Natural killer cell (primary cell): ENCODE results near the gene TMEM183A. TPM values are rescaled to one million over a fixed set of nuclear protein-coding genes. Genes with fewer than 3 reads are reported as not detected.

Experiments used
- ATAC-seq, 3 donors: fragments of 150-1000 bp in 2 of 3; fragments of 200-7000 bp in 1 of 3; cut with Tn5 transposase; 1 replicate in 1 of 3; 2 replicates in 2 of 3; pipeline ENCODE4 v1.10.0; 2021; ENCODE audit warnings: mild to moderate bottlenecking in 2 of 3, moderate library complexity in 2 of 3
- DNase-seq, 2 donors: peaks; one replicate each; pipeline versions ENCODE4 v3.0.0 to v3.0.0-alpha.2; 2013 to 2021; ENCODE audit warnings: mixed read lengths in 1 of 2
- H3K27ac ChIP-seq: one replicate; pipeline ENCODE4 v1.5.1; 2013; ENCODE audit warnings: mild to moderate bottlenecking, low read length
- H3K27me3 ChIP-seq: one replicate; pipeline ENCODE4 v1.6.1; 2013; ENCODE audit warnings: low read length; ENCODE audit not compliant: control insufficient read depth, insufficient read depth
- H3K36me3 ChIP-seq: one replicate; pipeline ENCODE4 v1.6.1; 2013; ENCODE audit warnings: low read length; ENCODE audit not compliant: control insufficient read depth, insufficient read depth
- H3K4me1 ChIP-seq: one replicate; pipeline ENCODE4 v1.6.1; 2013; ENCODE audit warnings: low read length; ENCODE audit not compliant: control insufficient read depth, insufficient read depth
- H3K4me3 ChIP-seq: one replicate; pipeline ENCODE4 v1.5.1; 2013; ENCODE audit warnings: low read length
- H3K9me3 ChIP-seq: one replicate; pipeline ENCODE4 v1.6.1; 2013; ENCODE audit warnings: low read length; ENCODE audit not compliant: control insufficient read depth, insufficient read depth
- H3K27ac Mint-ChIP-seq, 2 donors: one replicate each; pipeline ENCODE4 v1.8.0; 2022; ENCODE audit warnings: mild to moderate bottlenecking in 2 of 2, mixed read lengths in 2 of 2, moderate library complexity in 1 of 2
- H3K27me3 Mint-ChIP-seq, 2 donors: one replicate each; pipeline ENCODE4 v1.8.0; 2022; ENCODE audit warnings: low read depth in 2 of 2, mixed read lengths in 2 of 2
- H3K36me3 Mint-ChIP-seq: one replicate; pipeline ENCODE4 v1.8.0; 2022; ENCODE audit warnings: mixed read lengths
- H3K4me1 Mint-ChIP-seq, 2 donors: one replicate each; pipeline ENCODE4 v1.8.0; 2022; ENCODE audit warnings: mixed read lengths in 2 of 2
- H3K4me3 Mint-ChIP-seq: one replicate; pipeline ENCODE4 v1.8.0; 2022; ENCODE audit warnings: mild to moderate bottlenecking, moderate library complexity, mixed read lengths
- H3K9me3 Mint-ChIP-seq, 2 donors: one replicate each; pipeline ENCODE4 v1.8.0; 2022; ENCODE audit warnings: mixed read lengths in 2 of 2
- CTCF ChIP-seq: fragments of 200-600 bp; IDR thresholded peaks from one replicate; pipeline ENCODE4 v1.8.0; 2022; ENCODE audit warnings: antibody characterized with exemption
- WGBS: methylation state at CpG from one replicate; pipeline ENCODE4 v1.1.7; 2013; ENCODE audit warnings: missing lambda C conversion rate; ENCODE audit not compliant: insufficient coverage; 5-methylcytosine and 5-hydroxymethylcytosine counted together
- intact Hi-C: fragments of 100-400 bp; cut with micrococcal nuclease; formaldehyde crosslinking; loops from one replicate; pipeline ENCODE4 v1.14.2; 2022
- total RNA-seq, 4 donors: library from RNA; stranded (reverse); fragments of 120-200 nt in 1 of 4; gene quantifications; one replicate each; pipeline versions ENCODE4 v1.2.3 to v1.2.4, GENCODE V29; 2013 to 2022

The TMEM183A gene
- total RNA-seq, 3 donors from 2014 or later (not counting 1 experiment from before 2014, with no cell fraction given), result 127 to 147 (median 143) TPM

- H3K4me3 ChIP-seq, result no peak overlapping the region
- H3K36me3 ChIP-seq, result no peaks in the 10 kb centered on the region
- Mint-ChIP-seq H3K4me3 (no peak overlapping the region), H3K27ac (no peak overlapping the region), H3K27me3 (peaks cover 10 to 16% of the 10 kb centered on the region in 2 donors), H3K36me3 (no peaks in the 10 kb centered on the region), H3K4me1 (no peaks in the 10 kb centered on the region), H3K9me3 (no peaks in the 10 kb centered on the region)
- ATAC-seq (no peak), DNase-seq (no peak)
- intact Hi-C loops, result no loop called here
- no peak overlapping the region for H3K27ac ChIP-seq
- 85% methylated on average over 7 of the region's 7 CpGs for WGBS
- H3K9me3 ChIP-seq, result no peaks in the 10 kb centered on the region
- no peak for TF ChIP-seq CTCF
- H3K4me1 ChIP-seq, result peaks cover 3% of the 10 kb centered on the region
- H3K27me3 ChIP-seq, result no peaks in the 10 kb centered on the region
Measured at GRCh38 chr1:202987255-202987654, 19.9 kb upstream of the TMEM183A start.

- DNase-seq (no peak), ATAC-seq (no peak)
- Histone ChIP-seq H3K27ac (no peak overlapping the region), H3K4me1 (peaks cover 3% of the 10 kb centered on the region), H3K4me3 (no peak overlapping the region), H3K9me3 (no peaks in the 10 kb centered on the region), H3K27me3 (no peaks in the 10 kb centered on the region), H3K36me3 (no peaks in the 10 kb centered on the region)
- Mint-ChIP-seq H3K4me3 (no peak overlapping the region), H3K27me3 (peaks cover 12 to 23% of the 10 kb centered on the region in 2 donors), H3K9me3 (no peaks in the 10 kb centered on the region), H3K27ac (no peak overlapping the region), H3K36me3 (no peaks in the 10 kb centered on the region), H3K4me1 (no peaks in the 10 kb centered on the region)
- 81% methylated on average over 5 of the region's 5 CpGs for WGBS
- no peak for TF ChIP-seq CTCF
- intact Hi-C loops, result no loop called here
Measured at GRCh38 chr1:202987922-202988583, 19.1 kb upstream of the TMEM183A start.

GRCh38 chr1:202989879-202990278 lies 17.3 kb upstream of the TMEM183A start:
- peaks cover 3% of the 10 kb centered on the region for H3K4me1 ChIP-seq
- intact Hi-C loops, result no loop called here
- Mint-ChIP-seq H3K27ac (no peak overlapping the region), H3K4me3 (no peak overlapping the region), H3K9me3 (no peaks in the 10 kb centered on the region), H3K36me3 (no peaks in the 10 kb centered on the region), H3K4me1 (no peaks in the 10 kb centered on the region), H3K27me3 (peaks cover 22 to 37% of the 10 kb centered on the region in 2 donors)
- ATAC-seq (no peak), DNase-seq (no peak)
- H3K9me3 ChIP-seq, result no peaks in the 10 kb centered on the region
- H3K4me3 ChIP-seq, result no peak overlapping the region
- no peak overlapping the region for H3K27ac ChIP-seq
- H3K36me3 ChIP-seq, result no peaks in the 10 kb centered on the region
- TF ChIP-seq CTCF, result no peak
- 75% methylated on average over 2 of the region's 2 CpGs for WGBS
- H3K27me3 ChIP-seq, result no peaks in the 10 kb centered on the region

- H3K27ac ChIP-seq, result no peak overlapping the region
- Mint-ChIP-seq H3K4me1 (no peaks in the 10 kb centered on the region), H3K27me3 (peaks cover 33 to 50% of the 10 kb centered on the region in 2 donors), H3K27ac (no peak overlapping the region), H3K36me3 (no peaks in the 10 kb centered on the region), H3K4me3 (no peak overlapping the region), H3K9me3 (no peaks in the 10 kb centered on the region)
- H3K4me1 ChIP-seq, result peaks cover 3% of the 10 kb centered on the region
- DNase-seq (no peak), ATAC-seq (no peak)
- no peaks in the 10 kb centered on the region for H3K27me3 ChIP-seq
- no peak overlapping the region for H3K4me3 ChIP-seq
- no peak for TF ChIP-seq CTCF
- intact Hi-C loops, result no loop called here
- no peaks in the 10 kb centered on the region for H3K9me3 ChIP-seq
- H3K36me3 ChIP-seq, result no peaks in the 10 kb centered on the region
Measured at GRCh38 chr1:202991112-202991511, 16.1 kb upstream of the TMEM183A start.
